NCI-H1105 (cell line): ENCODE measurements around the gene MISP3.

Experiments
- DNase-seq: peaks from one replicate; lab custom pipeline; 2025; lab: John Stamatoyannopoulos, UW

MISP3 gene

DNA sequence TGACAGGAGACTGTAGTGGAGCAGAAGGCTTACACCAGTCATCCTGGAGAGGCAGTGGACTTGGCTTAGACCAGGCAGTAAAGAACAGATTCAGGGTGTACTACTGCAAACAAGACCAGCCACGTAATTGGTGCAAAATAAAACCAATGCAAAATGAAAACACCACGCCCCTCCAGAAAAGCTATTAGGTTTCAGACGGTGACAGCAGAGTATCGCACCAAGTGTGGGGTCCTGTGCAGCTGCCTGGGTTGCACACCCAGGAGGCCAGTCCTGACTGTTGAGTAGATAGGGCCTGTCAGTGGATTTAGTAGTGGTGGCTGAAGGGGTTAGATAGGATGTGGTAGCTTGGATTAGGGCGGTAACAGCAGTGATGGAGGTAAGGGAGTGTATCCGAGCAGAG lies 50.3 kb downstream of the MISP3 start:
- DNase-seq: no peak
